HL-60 (cell line): ENCODE results near the gene GNAI1.
A peak's percentile ranks its signal among the peaks of the same experiment; 100 is the strongest.

Experiments
- DNase-seq, 2 experiments: peaks; one replicate each; pipeline ENCODE4 v3.0.0-alpha.2; 2010 to 2020; ENCODE audit warnings: low read depth in 1 of 2, low spot score in 1 of 2
- H3K27ac ChIP-seq: fragments of 250-450 bp; sonication (Bioruptor Pico); replicated peaks from 2 replicates; pipeline ENCODE4 v1.5.1; 2020; ENCODE audit warnings: mild to moderate bottlenecking, moderate library complexity
- H3K27me3 ChIP-seq: fragments of 250-450 bp; sonication (Bioruptor Pico); 2 replicates; pipeline ENCODE4 v1.5.1; 2021; ENCODE audit warnings: mild to moderate bottlenecking, moderate library complexity; ENCODE audit not compliant: insufficient read depth, poor library complexity, severe bottlenecking
- H3K4me3 ChIP-seq: replicated peaks from 2 replicates; pipeline ENCODE4 v1.5.1; 2011; ENCODE audit warnings: mild to moderate bottlenecking, control low read depth, low read length; ENCODE audit not compliant: insufficient read depth
- CTCF ChIP-seq: IDR thresholded peaks from one replicate; pipeline ENCODE4 v1.5.1; 2011; ENCODE audit warnings: low read length, control low read depth, inconsistent platforms; ENCODE audit not compliant: insufficient read depth
- GABPA ChIP-seq: IDR thresholded peaks from 2 replicates; pipeline ENCODE4 v1.6.1; 2012; ENCODE audit warnings: low read depth
- POLR2AphosphoS5 ChIP-seq: IDR thresholded peaks from 2 replicates; pipeline ENCODE4 v1.6.1; 2012; ENCODE audit warnings: low read depth
- REST ChIP-seq: IDR thresholded peaks from 2 replicates; pipeline ENCODE4 v1.6.1; 2012; ENCODE audit warnings: low read depth; ENCODE audit not compliant: insufficient replicate concordance
- SPI1 ChIP-seq: IDR thresholded peaks from 2 replicates; pipeline ENCODE4 v1.6.1; 2012; ENCODE audit warnings: low read depth, mild to moderate bottlenecking, borderline replicate concordance

GNAI1 gene

GRCh38 chr7:80128918-80129317 is 5.7 kb upstream of the GNAI1 start:
- H3K27ac ChIP-seq: no peak overlapping the region
- no peak overlapping the region for H3K4me3 ChIP-seq
- DNase-seq: peak in 1 of 2 experiments; percentile 10
- peaks cover 7% of the 10 kb centered on the region for H3K27me3 ChIP-seq
- TF ChIP-seq SPI1 (peak; percentile 44; the same call in 1 of the 2 replicates), REST (no peak), GABPA (no peak), POLR2AphosphoS5 (no peak), CTCF (no peak)

DNA sequence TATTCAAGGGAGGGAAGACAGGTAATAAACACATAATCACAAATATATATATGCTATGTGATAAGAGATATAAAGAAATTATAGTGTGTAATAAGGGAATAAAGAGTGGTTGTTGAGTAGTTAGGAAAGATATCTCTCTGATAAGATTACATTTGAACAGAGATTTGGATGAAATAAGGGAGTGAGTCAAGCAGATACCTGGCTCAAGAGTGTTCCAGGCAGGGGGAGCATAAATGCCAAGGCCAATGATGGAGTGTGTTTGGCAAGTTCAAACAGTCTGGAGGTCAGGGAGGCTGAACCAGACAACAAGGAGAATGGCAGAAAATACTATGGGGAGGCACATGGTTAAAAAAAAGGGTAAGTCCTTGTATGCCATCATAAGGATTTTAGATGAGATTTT is 4.8 kb upstream of the GNAI1 start:
- no peak overlapping the region for H3K4me3 ChIP-seq
- no peak for TF ChIP-seq CTCF
- TF ChIP-seq REST: no peak
- TF ChIP-seq SPI1: no peak
- TF ChIP-seq GABPA: no peak
- TF ChIP-seq POLR2AphosphoS5: no peak
- no peak overlapping the region for H3K27ac ChIP-seq
- no peak for DNase-seq
- H3K27me3 ChIP-seq: peaks cover 12% of the 10 kb centered on the region

DNA sequence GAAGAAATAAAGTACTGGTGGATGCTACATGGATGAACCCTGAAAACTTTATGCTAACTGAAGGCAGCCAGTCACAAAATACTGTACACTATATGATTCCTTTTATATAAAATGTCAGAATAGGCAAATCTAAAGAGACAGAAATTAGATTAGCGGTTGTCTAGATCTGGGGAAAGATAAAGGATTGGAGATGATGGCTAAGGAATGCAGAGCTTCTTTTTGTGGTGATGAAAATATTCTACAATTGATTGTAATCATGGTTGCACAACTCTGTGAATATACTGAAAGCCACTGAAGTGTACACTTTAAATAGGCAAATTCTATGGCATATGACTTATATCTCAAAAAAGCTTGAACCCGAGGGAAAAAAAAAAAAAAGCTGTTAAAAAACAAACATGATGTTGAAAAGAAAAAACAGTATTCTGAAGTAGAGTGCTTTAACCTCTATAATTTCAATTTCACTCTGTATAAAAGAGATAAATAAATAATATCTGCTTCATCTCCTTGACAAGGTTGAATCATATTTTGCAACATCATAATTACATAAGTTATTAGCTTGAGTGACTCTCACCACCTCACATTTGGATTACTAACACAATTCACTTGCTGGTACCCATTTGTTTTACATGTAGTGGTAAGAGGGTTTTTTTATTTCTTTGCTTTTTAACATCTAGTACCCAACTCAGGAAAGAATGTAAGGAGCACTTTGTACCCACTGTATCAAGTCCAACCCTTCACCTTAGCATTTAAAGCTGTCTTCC is 2.8 kb upstream of the GNAI1 start:
- Histone ChIP-seq H3K27me3 (peaks cover 25% of the 10 kb centered on the region), H3K4me3 (no peak overlapping the region), H3K27ac (no peak overlapping the region)
- DNase-seq: no peak
- TF ChIP-seq GABPA: no peak
- TF ChIP-seq REST: no peak
- no peak for TF ChIP-seq POLR2AphosphoS5
- no peak for TF ChIP-seq SPI1
- no peak for TF ChIP-seq CTCF
